A549 (cell line): ENCODE data around the gene CHKA.

ENCODE experiments used
- CBX8 ChIP-seq: fragments of 200-600 bp; sonication (generic); IDR thresholded peaks from 2 replicates; pipeline ENCODE4 v1.6.1; 2016
- CHD2 ChIP-seq: fragments of 150-350 bp; IDR thresholded peaks from 2 replicates; pipeline ENCODE4 v1.6.1; 2014; ENCODE audit warnings: low read length; ENCODE audit not compliant: partially characterized antibody
- HES2 ChIP-seq: fragments of >200 bp; sonication (Bioruptor Twin); formaldehyde crosslinking; IDR thresholded peaks from 2 replicates; pipeline ENCODE4 v1.6.1; 2016
- HEYL ChIP-seq: fragments of 250-450 bp; sonication (Bioruptor Pico); IDR thresholded peaks from 2 replicates; pipeline ENCODE4 v1.8.0; 2021; ENCODE audit warnings: mild to moderate bottlenecking, moderate library complexity
- POLR2A ChIP-seq: IDR thresholded peaks from 2 replicates; pipeline ENCODE4 v1.6.1; 2012; ENCODE audit warnings: mild to moderate bottlenecking, low read length
- RAD21 ChIP-seq, 2 experiments: fragments of >200 bp in 1 of 2; sonication (Bioruptor Twin) in 1 of 2; formaldehyde crosslinking in 1 of 2; IDR thresholded peaks in 1 of 2; conservative IDR thresholded peaks in 1 of 2; 2 replicates in 1 of 2; 3 replicates in 1 of 2; pipeline ENCODE4 v1.6.1; 2012 to 2018; ENCODE audit warnings: inconsistent platforms in 1 of 2
- SMC3 ChIP-seq: fragments of >200 bp; sonication (Bioruptor Twin); formaldehyde crosslinking; IDR thresholded peaks from 3 replicates; pipeline ENCODE4 v1.6.1; 2018; ENCODE audit warnings: inconsistent platforms
- TF ChIP-seq, protein P1 (sequence below): fragments of >200 bp; sonication (Bioruptor Twin); formaldehyde crosslinking; IDR thresholded peaks from 3 replicates; pipeline ENCODE4 v1.5.1; 2016
- TF ChIP-seq, protein P2 (sequence below): fragments of 150-350 bp; IDR thresholded peaks from 2 replicates; pipeline ENCODE4 v1.6.1; 2014; ENCODE audit warnings: low read depth, mild to moderate bottlenecking, low read length

DNA sequence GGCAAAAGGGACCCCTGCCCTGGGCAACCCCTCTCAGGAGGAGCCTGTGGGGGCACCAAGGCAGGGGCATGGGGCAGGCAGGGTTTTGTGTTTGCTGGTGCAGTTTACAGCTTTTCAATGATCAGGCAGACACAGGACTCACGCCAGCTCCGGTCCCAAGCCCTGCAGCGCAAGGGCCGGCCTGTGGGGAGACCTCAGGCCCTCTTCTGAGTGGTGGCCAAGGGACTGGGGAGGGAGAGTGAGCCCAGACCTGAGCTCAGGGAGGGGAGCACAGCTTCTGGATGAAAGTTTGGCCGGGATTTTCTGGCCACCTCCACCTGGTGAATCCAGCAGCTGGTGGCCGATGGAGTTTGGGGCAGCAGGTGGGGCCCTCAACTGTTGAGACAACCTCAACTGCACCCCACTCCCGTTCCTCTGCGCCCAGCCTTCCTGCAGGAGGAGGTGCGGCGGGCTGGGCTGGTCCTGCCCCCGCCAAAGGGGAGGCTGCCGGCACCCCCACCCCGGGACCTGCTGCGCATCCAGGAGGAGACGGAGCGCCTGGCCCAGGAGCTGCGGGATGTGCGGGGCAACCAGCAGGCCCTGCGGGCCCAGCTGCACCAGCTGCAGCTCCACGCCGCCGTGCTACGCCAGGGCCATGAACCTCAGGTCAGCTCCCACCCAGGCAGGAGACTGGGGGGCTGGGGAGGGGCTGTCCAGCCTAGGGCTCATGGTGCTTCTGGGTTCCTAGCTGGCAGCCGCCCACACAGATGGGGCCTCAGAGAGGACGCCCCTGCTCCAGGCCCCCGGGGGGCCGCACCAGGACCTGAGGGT lies 78.8 kb downstream of the CHKA start:
- TF ChIP-seq HEYL (CRISPR knock-in tag): no peak
- TF ChIP-seq RAD21 (conservative IDR thresholded peaks at IDR 0.05 in 1 of 2, IDR thresholded peaks at IDR 0.05 in 1 of 2): no peak
- no peak for TF ChIP-seq SMC3
- TF ChIP-seq CHD2: no peak
- TF ChIP-seq, protein P1, sequence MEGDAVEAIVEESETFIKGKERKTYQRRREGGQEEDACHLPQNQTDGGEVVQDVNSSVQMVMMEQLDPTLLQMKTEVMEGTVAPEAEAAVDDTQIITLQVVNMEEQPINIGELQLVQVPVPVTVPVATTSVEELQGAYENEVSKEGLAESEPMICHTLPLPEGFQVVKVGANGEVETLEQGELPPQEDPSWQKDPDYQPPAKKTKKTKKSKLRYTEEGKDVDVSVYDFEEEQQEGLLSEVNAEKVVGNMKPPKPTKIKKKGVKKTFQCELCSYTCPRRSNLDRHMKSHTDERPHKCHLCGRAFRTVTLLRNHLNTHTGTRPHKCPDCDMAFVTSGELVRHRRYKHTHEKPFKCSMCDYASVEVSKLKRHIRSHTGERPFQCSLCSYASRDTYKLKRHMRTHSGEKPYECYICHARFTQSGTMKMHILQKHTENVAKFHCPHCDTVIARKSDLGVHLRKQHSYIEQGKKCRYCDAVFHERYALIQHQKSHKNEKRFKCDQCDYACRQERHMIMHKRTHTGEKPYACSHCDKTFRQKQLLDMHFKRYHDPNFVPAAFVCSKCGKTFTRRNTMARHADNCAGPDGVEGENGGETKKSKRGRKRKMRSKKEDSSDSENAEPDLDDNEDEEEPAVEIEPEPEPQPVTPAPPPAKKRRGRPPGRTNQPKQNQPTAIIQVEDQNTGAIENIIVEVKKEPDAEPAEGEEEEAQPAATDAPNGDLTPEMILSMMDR: no peak
- TF ChIP-seq CBX8: no peak
- no peak for TF ChIP-seq HES2
- TF ChIP-seq, protein P2, sequence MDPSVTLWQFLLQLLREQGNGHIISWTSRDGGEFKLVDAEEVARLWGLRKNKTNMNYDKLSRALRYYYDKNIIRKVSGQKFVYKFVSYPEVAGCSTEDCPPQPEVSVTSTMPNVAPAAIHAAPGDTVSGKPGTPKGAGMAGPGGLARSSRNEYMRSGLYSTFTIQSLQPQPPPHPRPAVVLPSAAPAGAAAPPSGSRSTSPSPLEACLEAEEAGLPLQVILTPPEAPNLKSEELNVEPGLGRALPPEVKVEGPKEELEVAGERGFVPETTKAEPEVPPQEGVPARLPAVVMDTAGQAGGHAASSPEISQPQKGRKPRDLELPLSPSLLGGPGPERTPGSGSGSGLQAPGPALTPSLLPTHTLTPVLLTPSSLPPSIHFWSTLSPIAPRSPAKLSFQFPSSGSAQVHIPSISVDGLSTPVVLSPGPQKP: no peak
- TF ChIP-seq POLR2A: no peak
